ENCODE results near the gene MYO1A. TPM values are rescaled to one million over a fixed set of nuclear protein-coding genes. Genes with fewer than 3 reads are reported as not detected.
A peak's percentile ranks its signal among the peaks of the same experiment; 100 is the strongest.

MYO1A gene
- 48.5 TPM for total RNA-seq

GRCh38 chr12:57049890-57050289 lies at the start of gene MYO1A:
Gene MYO1A, minus strand, starts transcription at chr12:57050129. Its CDS starts 1,806 bp downstream, at chr12:57048323.
- peak; percentile 46 for DNase-seq (ENCODE audit: low spot score)

DNA sequence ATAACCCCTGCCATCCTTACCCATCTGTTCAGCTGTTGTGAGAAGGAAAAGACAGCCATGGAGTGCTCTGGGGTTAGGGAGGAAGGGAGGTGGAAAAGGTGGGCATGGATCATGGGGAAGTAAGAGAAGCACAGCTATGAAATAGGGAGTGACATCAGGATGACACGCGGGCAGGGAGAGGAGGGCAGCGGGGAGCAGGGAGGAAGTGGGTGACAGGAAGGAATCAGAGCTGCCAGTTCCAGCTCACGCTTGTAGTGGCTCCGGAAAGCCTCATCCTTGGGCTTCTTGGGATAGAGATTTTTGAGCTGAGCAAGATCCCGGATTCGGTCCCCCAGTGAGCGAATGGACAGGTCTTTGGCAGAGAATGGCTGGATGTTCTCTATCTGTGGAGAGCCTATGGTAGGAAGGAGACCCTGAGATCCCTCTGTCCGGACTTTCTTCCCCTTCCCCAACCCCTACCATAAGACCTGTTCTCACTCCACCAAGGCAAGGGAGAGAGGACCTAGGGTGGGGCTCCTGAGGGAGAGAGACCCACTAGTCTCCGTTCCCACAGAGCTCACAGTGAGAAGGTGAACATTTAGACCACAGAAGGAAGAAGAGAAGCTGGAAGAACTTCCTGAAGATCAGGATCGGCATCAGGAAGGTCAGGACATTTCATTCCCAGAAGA lies 49.3 kb upstream of the MYO1A start:
- DNase-seq (ENCODE audit: low spot score): no peak

GRCh38 chr12:57098546-57098945 lies 48.6 kb upstream of the MYO1A start:
- DNase-seq (ENCODE audit: low spot score): no peak

GRCh38 chr12:57097554-57097835 lies 47.6 kb upstream of the MYO1A start:
- DNase-seq (ENCODE audit: low spot score): no peak

- DNase-seq (ENCODE audit: low spot score): no peak
These were observed 47.0 kb upstream of the MYO1A start for GRCh38 chr12:57096748-57097553.

DNA sequence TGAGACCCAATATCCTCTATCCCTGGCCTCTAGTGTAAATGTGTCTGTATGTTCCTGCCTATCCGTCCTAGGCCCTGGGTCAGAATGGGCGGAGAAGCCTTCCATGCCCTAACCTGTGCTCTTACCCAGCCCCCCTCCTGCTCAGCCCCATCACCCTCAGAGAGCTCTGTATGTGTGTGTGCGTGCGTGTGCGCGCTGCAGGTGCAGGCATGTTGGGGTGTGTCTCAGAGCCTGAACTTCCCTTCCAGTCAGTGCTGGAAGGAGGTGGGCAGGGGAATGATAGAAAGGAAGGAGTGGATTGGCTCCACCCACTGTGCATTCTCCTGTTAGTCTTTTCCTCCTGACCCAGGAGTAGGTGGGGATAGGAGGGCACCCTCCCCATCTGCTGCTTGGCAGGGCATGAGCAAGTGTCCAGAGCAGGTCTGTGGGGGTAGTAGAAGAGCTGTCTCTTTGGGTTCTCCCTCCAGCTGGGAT lies 46.2 kb upstream of the MYO1A start:
- no peak for DNase-seq (ENCODE audit: low spot score)

DNA sequence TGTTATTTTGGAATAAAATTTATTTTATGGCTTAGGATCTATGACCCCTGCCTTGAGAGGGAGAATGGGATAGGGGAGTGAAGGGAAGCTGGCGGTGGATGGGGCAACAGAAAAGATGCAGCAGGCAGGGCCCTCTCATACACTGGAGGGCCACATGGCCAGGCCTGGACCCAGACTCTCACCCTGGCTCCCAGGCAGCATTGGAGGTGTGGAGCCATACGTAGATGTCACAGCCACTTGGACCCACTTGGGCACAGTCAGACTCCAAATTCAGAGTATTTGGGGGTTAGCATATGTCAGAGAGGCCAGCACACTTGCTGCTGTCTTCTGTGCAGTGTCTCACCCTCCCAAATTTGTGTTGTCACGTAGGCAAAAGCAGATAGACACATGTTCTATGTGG lies 45.5 kb upstream of the MYO1A start:
- DNase-seq (ENCODE audit: low spot score): no peak

DNA sequence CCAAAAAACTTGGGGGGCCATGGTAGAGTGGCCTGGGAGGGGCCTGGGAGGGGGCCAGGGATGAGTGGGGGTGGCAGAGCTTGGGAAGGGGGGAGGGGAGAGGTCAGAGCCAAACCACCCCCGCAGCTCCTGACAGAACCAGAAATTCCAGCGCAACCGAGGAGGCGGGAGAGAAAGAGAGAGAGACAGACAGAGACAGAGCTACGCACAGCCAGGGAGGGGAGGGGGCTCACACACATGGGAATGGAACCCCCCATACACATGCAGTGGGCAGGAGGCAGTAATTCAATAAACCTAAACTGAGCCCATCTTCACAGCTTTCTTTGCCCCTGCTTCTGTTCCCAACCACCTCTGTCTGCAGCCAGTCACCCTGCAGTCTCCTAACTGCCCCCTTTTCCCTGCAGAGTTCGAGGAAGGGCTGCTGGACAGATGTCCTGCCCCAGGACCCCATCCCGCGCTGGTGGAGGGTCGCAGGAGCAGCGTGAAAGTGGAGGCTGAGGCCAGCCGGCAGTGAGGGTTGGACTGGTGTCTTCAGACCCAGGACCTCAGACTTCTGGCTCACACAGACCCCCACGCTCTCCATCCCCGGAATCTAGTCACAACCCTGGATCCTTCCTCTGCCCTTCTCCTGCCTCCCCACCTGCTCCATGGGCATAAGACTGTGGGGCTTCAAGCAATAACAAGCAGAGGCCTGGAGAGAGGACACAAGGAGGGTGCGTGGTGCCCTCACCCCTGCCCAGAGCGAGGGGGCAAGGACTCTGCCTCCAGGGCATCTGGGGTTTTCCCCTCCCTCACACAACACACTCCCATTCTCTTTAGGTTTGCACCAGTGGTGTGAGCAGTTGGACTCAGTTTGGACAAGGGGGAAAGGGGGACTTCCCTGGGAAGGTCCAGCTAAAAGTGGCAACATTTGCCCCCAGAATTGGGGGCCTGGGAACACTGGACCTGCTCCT lies 44.6 kb upstream of the MYO1A start:
- DNase-seq (ENCODE audit: low spot score): no peak

GRCh38 chr12:57093415-57094207 lies 43.7 kb upstream of the MYO1A start:
- peak; percentile 76 for DNase-seq (ENCODE audit: low spot score)

DNA sequence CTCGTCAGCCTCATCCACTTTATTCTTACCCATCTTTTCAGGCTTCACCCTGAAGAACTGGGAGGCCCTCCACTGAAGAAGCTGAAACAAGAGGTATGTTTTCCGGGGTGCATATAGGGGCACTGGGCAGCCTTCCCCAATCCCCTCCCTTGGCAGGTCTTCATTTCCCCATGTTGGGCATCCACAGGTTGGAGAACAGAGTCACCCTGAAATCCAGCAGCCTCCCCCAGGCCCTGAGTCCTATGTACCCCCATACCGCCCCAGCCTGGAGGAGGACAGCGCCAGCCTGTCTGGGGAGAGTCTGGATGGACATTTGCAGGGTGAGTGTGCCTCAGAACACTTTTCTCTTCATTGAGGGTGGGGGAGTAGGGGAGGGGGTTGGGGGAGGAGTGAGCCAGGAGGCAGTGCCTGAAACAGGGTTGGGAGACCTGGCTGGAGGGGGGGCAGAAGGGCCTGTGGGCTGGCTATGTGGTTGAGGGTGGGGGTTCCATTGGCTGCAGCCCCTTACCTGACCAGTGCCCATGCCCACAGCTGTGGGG lies 43.0 kb upstream of the MYO1A start:
- DNase-seq (ENCODE audit: low spot score): no peak

GRCh38 chr12:57092529-57092862 lies 42.6 kb upstream of the MYO1A start:
- no peak for DNase-seq (ENCODE audit: low spot score)

GRCh38 chr12:57091638-57092528 lies 42.0 kb upstream of the MYO1A start:
- DNase-seq (ENCODE audit: low spot score): no peak

- no peak for DNase-seq (ENCODE audit: low spot score)
These were observed 41.2 kb upstream of the MYO1A start for GRCh38 chr12:57090924-57091637.

DNA sequence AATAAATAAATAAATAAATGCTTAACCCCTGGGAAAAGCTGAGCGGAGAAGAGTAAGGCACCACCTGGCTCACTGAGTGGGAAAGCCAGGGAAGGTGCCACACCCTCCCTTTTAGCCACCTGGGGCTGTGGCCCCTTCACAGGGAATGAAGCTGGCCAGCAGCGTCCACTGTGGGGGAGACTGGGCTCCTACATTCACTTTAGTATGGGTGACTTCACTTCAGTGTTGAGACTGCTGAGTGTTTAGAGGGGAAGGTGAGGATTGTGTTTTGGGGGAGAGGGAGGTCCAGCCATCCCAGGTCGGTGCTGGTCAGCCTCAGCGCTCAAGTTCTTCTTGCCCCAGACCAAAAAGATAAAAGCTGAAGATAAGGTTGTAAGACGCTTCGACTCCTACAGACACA lies 40.6 kb upstream of the MYO1A start:
- no peak for DNase-seq (ENCODE audit: low spot score)

- peak; percentile 78 for DNase-seq (ENCODE audit: low spot score)
These were observed 39.6 kb upstream of the MYO1A start for GRCh38 chr12:57089271-57090245.

DNA sequence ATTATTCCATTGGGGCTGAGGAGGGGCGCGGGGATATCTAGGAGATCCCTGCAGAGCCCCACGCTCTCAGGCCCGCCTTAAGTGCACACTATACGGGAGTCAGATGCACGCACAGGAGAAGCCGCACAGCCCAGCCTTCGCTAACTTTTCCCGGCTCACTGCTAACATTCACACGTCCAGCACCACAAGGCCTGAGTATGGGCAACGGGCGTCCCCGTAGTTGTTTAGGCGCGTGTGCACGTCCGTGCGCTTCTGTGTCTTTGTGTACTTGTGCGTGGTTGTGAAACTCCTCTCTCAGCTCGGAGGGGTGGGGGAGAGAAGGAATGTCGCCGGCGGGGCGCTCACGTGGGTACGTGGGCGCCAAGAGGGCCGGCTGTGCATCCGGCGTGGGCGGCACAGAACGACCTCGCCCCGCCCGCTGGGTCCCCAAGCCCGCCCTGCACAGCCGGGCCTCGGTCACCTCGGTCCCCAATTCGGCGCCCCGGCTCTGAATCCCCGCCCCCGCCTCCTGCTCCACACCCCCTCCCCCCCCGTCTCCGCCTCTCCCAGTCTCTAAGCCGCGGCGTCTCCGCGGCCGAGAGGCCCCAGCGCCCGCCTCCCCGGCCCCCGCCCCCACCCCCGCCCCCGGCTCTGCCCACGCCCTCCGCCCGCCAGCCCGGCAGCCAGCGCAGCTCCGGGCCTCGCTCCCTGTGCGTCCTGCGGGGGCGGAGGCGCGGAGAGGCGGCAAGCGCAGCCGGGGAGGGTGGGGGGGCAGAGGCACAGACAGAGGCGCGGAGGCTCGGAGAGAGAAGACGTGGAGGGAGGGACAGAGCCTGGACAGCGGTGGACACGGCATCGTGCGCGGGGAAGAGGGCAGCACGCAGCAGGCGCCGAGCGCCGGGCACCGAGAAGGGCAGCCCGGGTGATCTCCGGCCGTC lies 38.7 kb upstream of the MYO1A start, which contains the start of gene NAB2:
TSS of gene NAB2 (plus strand) at position 761 of the 917 bp plus-strand sequence. CDS start 158 bp downstream, outside the sequence.
- peak; percentile 94 for DNase-seq (ENCODE audit: low spot score)
